Stimulated activated CD4-positive, alpha-beta T cell treated with anti-CD3 and anti-CD28 coated beads, TNF-alpha, amount 100 ng/mL, for 24 hours (primary cell): ENCODE measurements around the gene NOP10.
A peak's percentile ranks its signal among the peaks of the same experiment; 100 is the strongest.
"Not testable (repeated sequence)": the region's sequence is repeated elsewhere in the genome, so short reads cannot be mapped to it uniquely, and the experiment has no call there.

ENCODE experiments used
- DNase-seq, 3 experiments: peaks; one replicate each; pipeline ENCODE4 v3.0.0-alpha.2; 2020; ENCODE audit warnings: low read depth in 3 of 3

The NOP10 gene

DNA sequence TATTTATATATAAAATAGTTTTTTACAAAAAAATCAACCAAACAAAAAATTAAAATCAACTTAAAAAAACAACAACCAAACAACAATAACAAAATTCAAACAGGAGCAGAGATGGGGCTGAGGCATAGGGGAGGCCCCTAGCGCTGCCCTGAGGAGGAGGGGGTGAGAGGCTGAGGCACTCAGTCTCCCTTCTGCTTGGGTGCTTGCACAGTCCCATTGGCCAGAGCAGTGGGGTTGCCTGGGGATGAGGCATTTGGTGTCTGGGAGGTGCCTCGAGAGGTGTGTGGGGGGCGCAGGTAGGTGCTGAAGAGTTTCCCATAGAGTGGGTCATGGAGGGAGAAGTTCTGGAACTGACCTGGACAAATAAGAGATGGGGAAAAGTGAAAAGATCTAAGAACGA lies 16.0 kb upstream of the NOP10 start:
- no peak for DNase-seq

- DNase-seq: no peak
These were observed 15.4 kb upstream of the NOP10 start for GRCh38 chr15:34358367-34358766.

GRCh38 chr15:34357653-34358052 lies 14.7 kb upstream of the NOP10 start:
- no peak for DNase-seq

DNA sequence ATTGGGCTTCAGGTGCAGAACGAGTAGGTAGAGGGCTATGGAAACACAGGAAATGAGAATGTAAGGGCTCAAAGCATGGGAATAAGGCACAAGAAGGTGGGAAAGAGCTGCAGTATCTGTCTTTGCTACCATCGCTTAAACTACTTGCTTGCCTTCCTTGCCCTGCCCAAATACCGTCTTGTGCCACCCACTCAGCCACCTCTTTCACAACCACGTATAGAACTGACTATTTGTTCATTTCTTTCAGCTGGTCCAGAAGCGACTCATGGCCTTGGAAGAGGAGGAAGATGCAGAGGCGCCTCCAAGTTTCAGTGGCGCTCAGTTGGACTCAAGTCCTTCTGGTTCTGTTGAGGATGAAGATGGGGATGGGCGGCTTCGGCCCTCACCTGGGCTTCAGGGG lies 12.3 kb upstream of the NOP10 start:
- DNase-seq: no peak

GRCh38 chr15:34354286-34354685 lies 11.3 kb upstream of the NOP10 start:
- no peak for DNase-seq

DNA sequence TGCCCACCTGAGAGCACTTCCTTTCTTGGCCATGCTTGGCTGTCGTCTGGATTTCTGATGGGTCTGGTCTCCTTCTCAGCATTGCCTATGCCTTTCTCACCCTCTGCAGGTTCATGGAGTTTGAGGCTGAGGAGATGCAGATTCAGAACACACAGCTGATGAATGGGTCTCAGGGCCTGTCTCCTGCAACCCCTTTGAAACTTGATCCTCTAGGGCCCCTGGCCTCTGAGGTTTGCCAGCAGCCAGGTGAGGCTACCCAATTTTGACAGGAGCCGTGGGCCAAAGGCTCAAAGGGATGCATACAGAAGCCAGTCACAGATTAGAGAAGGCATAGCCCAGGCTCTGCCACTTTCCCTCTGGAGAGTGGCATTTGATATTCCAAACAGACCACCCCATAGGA lies 10.7 kb upstream of the NOP10 start:
- no peak for DNase-seq

DNA sequence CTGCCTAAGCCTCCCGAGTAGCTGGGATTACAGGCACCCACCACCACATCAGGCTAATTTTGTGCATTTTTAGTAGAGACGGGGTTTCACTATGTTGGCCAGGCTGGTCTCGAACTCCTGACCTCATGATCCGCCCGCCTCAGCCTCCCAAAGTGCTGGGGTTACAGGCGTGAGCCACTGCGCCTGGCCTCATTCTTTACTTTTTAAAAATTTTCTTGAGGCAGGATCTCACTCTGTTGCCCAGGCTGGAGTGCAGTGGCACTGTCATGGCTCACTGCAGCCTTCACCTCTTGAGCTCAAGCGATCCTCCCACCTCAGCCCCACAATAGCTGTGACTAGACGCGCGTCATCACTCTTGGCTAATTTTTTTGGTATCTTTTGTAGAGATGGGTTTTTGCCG lies 10.1 kb upstream of the NOP10 start:
- not testable (repeated sequence) for DNase-seq

- no peak for DNase-seq
These were observed 6.8 kb upstream of the NOP10 start for GRCh38 chr15:34349769-34350168.

GRCh38 chr15:34348735-34349300 lies 5.9 kb upstream of the NOP10 start:
- DNase-seq: no peak

DNA sequence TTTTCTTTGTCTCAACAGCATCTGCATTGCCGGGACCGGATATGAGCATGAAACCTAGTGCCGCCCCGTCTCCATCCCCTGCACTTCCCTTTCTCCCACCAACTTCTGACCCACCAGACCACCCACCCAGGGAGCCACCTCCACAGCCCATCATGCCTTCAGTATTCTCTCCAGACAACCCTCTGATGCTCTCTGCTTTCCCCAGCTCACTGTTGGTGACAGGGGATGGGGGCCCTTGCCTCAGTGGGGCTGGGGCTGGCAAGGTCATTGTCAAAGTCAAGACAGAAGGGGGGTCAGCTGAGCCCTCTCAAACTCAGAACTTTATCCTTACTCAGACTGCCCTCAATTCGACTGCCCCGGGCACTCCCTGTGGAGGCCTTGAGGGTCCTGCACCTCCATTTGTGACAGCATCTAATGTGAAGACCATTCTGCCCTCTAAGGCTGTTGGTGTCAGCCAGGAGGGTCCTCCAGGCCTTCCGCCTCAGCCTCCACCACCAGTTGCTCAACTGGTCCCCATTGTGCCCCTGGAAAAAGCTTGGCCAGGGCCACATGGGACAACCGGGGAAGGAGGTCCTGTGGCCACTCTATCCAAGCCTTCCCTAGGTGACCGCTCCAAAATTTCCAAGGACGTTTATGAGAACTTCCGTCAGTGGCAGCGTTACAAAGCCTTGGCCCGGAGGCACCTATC lies 5.2 kb upstream of the NOP10 start:
- no peak for DNase-seq

GRCh38 chr15:34342213-34342736 lies 661 bp downstream of the NOP10 start:
- not testable (repeated sequence) for DNase-seq

DNA sequence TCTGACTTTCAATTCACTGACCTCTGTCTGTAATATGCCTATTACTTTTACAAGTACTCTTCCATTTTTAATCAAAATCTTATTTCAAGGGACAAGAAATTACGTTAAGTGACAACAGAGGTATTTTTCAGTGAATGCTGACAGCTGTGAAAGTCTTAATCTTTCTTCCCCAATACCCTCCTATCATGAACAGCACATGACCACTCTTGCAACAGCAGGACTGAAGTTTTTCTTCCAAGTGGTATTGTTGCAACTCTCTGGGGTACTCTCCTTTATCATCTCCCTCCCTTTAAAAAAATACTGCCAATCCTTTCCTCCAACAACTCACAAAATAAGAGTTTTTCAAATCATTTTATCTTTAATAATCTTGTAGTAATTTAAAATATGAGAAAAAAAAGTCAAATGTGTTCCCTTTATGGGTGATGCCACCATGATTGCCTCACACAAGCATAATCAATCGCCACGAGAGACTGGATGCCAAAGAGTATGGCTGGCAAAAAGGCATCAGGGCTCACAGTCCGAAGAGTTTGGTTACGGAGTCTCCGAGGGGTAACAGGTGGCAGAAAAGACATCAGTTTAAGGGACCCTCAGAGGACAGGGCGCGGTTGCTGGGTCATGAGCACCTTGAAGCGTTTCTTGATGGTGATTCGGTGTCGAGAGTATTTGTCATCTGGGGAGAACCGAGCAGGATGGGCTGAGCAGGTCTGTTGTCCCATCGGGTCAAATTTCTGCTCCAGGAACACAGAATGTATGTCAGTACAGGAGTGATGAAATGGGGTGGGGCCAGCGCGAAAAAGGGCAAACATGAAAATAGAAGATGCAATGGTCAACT lies 1.3 kb downstream of the NOP10 start:
- no peak for DNase-seq

GRCh38 chr15:34339946-34340345 lies 3.0 kb downstream of the NOP10 start:
- DNase-seq: no peak

GRCh38 chr15:34338347-34338746 lies 4.6 kb downstream of the NOP10 start:
- DNase-seq: no peak

- peak; percentile 81 to 88 (median 85) for DNase-seq
These were observed 5.2 kb downstream of the NOP10 start, which contains the start of gene SLC12A6 for GRCh38 chr15:34337557-34338306. SLC12A6 (minus strand) TSS chr15:34337781; CDS start chr15:34336680, 1,101 bp downstream.

- DNase-seq: no peak
These were observed 5.9 kb downstream of the NOP10 start for GRCh38 chr15:34336991-34337556.

DNA sequence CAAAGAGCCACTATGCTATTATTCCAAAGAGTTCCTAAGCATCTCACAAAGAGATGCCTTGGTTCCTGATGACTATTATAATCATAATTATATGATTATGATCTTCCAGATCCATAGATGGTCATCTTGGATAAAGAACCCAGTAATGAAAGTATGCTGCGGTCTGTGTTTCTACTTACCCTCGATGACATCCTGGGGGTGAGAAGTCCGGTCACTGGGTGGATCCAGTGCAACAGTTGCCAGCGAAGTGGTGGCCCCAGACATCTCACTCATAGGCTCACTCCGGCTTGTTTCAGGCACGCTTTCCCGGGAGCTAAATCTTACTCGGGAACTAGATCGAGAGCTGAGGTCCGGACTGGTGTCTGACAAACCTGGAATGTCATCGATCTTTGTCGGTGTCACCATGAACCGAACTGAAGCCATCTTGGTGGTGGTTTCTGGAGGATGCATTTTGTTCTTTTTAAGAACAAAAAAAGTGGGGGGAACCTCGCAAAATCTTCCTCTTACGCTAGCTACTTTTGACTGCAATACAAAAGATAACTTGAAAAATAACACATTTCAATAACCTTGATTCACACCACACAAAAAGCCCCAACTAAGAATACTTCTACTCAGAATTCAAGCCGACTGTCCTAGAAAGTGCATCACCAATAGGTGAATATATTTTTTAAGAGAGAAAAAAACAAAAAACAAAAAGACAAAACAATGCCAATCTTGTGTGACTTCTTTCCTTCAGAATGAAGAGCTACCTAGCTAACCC lies 6.5 kb downstream of the NOP10 start:
- DNase-seq: no peak

- no peak for DNase-seq
These were observed 7.5 kb downstream of the NOP10 start for GRCh38 chr15:34335176-34336032.

GRCh38 chr15:34334672-34335071 lies 8.3 kb downstream of the NOP10 start:
- DNase-seq: no peak
